ENCODE measurements around the gene OGG1. TPM values are rescaled to one million over a fixed set of nuclear protein-coding genes. Genes with fewer than 3 reads are reported as not detected.
A peak's percentile ranks its signal among the peaks of the same experiment; 100 is the strongest.

Gene OGG1
- total and polyA plus RNA-seq, 9 of the 15 experiments (the other 6 are each of a cell fraction or from before 2014, with no cell fraction given) = 6.6 to 33.0 (median 24.4) TPM

DNA sequence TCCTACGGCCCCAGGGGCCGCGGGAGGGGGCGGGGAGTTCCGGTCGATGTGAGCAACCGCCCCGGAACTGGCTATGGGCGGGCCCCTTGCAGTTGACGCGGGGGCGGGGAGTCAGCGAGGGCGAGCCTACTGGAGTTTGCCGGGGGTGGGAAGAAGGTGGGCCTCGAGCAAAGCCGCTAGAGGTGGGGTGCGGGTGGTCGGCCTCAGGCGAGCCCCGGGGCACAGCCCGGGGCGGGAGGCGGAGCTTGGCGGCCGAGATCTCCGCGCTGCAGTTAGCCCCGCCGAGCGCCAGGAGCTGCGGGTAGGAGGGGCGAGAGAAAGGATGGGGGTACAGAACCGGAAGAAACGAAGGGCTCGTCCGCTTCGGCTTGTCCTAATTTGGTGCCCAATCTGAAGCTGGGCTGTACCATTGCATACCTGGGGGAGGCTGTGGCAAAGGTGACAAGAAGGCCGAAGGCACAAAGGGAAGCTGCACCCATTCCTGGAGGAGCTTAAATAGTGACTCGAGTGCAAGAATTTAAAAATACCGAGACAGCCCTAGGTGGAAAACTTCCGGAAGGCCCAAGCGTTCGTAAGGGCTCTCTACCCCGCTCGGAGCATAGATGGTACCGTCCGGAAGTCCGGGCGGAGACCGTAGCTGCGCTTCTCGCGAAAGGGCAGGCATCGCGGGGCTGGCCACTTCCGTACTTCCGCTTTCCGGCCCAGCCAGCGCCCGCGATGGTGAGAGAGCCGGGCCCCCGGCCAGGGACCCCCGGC lies 42.8 kb downstream of the OGG1 start, which contains the start of the genes ARPC4 and TADA3 (continued):
- TF ChIP-seq FOXM1 (IDR thresholded peaks at IDR 0.05; ENCODE audit: low read depth) (peak; percentile 64; the same call in 1 of the 2 replicates), FOXM1 (CRISPR knock-in tag; IDR thresholded peaks at IDR 0.05; ENCODE audit: low read depth) (no peak), ELF4 (CRISPR knock-in tag; IDR thresholded peaks at IDR 0.05) (peak; percentile 89; the same call in 1 of the 2 replicates), POLR2B (IDR thresholded peaks at IDR 0.05; ENCODE audit: low read depth, partially characterized antibody) (no peak), ZZZ3 (IDR thresholded peaks at IDR 0.05) (0 out of 2 replicates have a peak, but pooled peaks have one; percentile 62), CBX2 (IDR thresholded peaks at IDR 0.05; ENCODE audit: insufficient read depth, low read length, poor library complexity, severe bottlenecking) (no peak), TAF15 (IDR thresholded peaks at IDR 0.05; ENCODE audit: low read depth, low read length) (no peak), ETV6 (IDR thresholded peaks at IDR 0.05; ENCODE audit: borderline replicate concordance in 1 of 2, low read depth in 2 of 2, low read length in 1 of 2) (peak; percentile 26 to 63; a peak in 2 of 4 replicates), ETV6 (CRISPR knock-in tag; IDR thresholded peaks at IDR 0.05; ENCODE audit: borderline replicate concordance) (no peak), ZNF444 (CRISPR knock-in tag; IDR thresholded peaks at IDR 0.05) (no peak), ZNF347 (CRISPR knock-in tag; IDR thresholded peaks at IDR 0.05; ENCODE audit: low read depth) (no peak), PCBP2 (IDR thresholded peaks at IDR 0.05; ENCODE audit: low read depth, low read length, poor library complexity, severe bottlenecking) (no peak), E2F1 (CRISPR knock-in tag; IDR thresholded peaks at IDR 0.05) (no peak), ILF3 (IDR thresholded peaks at IDR 0.05; ENCODE audit: borderline replicate concordance) (no peak), SOX6 (IDR thresholded peaks at IDR 0.05) (no peak; the same call in 1 of the 2 replicates), NCOA4 (IDR thresholded peaks at IDR 0.05; ENCODE audit: partially characterized antibody) (no peak), POLR3A (IDR thresholded peaks at IDR 0.05; ENCODE audit: borderline replicate concordance, extremely low read depth, insufficient read depth, insufficient read length) (no peak), HCFC1 (IDR thresholded peaks at IDR 0.05; ENCODE audit: low read depth, low read length) (peak; percentile 68), HIVEP1 (CRISPR knock-in tag; IDR thresholded peaks at IDR 0.05) (no peak)
- TF ChIP-seq, protein P1, sequence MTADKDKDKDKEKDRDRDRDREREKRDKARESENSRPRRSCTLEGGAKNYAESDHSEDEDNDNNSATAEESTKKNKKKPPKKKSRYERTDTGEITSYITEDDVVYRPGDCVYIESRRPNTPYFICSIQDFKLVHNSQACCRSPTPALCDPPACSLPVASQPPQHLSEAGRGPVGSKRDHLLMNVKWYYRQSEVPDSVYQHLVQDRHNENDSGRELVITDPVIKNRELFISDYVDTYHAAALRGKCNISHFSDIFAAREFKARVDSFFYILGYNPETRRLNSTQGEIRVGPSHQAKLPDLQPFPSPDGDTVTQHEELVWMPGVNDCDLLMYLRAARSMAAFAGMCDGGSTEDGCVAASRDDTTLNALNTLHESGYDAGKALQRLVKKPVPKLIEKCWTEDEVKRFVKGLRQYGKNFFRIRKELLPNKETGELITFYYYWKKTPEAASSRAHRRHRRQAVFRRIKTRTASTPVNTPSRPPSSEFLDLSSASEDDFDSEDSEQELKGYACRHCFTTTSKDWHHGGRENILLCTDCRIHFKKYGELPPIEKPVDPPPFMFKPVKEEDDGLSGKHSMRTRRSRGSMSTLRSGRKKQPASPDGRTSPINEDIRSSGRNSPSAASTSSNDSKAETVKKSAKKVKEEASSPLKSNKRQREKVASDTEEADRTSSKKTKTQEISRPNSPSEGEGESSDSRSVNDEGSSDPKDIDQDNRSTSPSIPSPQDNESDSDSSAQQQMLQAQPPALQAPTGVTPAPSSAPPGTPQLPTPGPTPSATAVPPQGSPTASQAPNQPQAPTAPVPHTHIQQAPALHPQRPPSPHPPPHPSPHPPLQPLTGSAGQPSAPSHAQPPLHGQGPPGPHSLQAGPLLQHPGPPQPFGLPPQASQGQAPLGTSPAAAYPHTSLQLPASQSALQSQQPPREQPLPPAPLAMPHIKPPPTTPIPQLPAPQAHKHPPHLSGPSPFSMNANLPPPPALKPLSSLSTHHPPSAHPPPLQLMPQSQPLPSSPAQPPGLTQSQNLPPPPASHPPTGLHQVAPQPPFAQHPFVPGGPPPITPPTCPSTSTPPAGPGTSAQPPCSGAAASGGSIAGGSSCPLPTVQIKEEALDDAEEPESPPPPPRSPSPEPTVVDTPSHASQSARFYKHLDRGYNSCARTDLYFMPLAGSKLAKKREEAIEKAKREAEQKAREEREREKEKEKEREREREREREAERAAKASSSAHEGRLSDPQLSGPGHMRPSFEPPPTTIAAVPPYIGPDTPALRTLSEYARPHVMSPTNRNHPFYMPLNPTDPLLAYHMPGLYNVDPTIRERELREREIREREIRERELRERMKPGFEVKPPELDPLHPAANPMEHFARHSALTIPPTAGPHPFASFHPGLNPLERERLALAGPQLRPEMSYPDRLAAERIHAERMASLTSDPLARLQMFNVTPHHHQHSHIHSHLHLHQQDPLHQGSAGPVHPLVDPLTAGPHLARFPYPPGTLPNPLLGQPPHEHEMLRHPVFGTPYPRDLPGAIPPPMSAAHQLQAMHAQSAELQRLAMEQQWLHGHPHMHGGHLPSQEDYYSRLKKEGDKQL (CRISPR knock-in tag; IDR thresholded peaks at IDR 0.05; ENCODE audit: borderline replicate concordance) = no peak
